NCI-H2081 (cell line): ENCODE data around the gene CHADL.

Experiments used
- DNase-seq, 2 experiments: peaks; one replicate each; lab custom pipeline; 2025; lab: John Stamatoyannopoulos, UW

The CHADL gene

DNA sequence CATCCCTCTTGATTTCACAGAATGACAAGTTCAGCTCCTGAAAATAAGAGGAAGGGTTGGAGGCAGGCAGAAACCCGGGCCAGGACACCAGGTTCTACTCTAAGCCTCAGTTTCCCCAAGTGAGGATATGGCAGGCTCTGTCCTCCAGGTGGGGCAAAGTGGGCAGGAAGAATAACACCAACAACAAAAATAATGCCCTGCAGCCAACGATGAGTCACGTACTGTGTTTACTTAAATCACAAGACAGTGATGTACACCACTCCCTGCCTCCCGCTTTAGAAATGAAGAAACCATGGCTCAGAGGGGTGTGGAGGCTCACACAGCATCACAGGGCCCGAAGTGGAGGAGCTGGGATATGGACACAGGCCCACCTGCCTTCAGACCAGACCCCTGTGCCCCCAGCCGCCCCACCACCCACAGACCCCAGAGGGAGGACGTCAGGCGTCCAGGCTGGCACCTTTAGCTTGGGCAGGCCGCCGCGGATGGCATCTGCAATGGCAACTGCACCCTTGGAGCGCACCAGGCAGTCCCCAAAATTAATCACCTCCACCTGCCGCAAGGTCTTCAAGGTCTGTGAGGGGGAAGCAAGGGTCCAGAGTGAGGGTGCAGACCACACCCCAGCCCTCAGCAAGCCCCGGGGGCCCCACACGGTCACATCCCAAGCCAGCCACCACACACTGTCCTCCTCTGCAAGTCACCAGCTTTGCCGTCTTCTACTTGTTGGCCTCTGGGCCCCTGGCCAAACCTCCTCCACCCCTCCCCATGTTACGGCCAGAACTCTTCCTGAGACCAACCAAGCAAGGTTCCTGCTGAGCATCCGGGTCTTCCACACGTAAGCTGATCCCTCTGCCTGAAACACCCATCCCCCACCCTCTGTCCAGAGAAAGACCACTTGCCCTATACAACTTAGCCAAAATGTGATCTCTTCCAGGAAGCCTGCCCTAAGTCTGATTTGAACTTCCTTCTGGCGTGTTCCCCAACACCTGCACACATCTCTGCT lies 15.8 kb upstream of the CHADL start:
- DNase-seq: no peak

DNA sequence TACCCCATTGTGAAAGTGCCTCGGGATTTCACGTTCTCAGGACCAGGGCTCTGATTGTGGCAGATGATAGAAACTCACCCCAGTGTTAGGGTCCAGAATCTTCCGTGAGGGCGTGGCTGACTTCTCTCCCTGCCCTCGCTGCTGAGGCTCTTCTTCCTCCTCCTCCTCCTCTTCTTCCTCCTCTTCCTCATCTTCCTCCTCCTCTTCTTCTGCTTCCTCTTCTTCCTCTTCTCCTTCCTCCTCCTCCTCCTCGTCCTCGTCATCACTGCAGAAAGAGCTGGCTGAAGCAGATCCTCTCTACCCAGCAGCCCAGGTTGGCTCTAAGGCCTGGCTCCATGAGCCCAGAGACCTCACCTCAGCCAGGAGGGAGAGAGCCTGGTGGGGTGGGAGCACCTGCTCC lies 13.5 kb upstream of the CHADL start:
- DNase-seq: no peak

DNA sequence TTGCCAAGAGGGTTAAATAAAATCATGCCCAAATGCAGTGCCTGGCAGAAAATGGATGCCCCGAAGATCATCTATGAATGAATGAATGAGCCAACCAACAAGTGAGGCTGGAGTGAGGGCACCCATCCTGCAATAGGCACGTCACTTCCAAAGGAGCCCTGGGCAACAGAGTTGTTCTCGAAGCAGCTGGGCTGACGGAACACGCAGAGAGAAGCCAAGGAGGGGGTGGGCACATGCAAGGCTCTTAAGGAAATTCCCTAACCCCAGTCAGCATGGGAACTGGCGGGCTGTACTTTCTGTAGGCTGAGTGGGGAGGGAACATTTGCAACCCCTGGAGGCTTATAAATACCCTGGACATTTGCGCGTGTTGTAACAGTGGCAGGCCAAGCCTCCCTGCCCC lies 11.6 kb upstream of the CHADL start:
- DNase-seq: no peak

DNA sequence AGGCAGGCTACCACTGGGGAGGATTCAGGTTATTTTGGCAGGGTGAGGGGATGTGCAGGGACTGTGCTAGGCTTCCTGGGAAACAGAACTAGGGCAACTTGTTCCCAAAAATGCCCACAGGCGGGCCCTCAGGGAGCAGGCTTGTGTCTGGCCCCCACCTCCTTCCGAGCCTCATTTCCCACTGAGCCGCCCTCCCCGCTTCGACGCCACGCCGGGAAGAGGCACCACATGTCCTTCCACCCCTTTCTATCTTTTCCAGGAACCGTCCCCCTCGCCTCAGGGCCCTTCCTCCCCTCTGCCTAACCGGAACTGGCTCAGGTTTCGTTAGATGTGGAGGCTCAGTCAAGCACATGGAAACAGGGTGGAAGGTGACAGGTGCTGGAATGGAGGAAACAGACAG lies 9.4 kb upstream of the CHADL start:
- DNase-seq: no peak

DNA sequence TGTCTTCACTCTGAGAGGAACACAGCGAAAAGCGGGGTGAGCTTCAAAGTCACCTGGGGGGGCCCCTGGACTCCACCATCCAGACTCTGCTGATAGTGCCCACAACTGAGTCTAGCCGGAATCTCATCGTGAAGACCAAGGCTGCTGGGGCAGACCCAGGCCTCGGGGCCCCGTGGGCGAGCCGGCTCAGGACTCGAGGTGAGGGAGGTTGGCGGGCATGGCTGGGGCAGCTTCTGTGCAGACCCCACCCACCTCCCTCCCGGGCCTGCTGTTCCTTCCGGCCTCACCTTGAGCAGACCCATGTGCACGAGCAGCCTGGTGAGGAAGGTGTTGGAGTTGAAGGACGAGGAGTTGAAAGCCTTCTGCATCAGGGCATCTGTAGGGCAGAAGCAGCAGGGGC lies 8.7 kb upstream of the CHADL start:
- DNase-seq: no peak

DNA sequence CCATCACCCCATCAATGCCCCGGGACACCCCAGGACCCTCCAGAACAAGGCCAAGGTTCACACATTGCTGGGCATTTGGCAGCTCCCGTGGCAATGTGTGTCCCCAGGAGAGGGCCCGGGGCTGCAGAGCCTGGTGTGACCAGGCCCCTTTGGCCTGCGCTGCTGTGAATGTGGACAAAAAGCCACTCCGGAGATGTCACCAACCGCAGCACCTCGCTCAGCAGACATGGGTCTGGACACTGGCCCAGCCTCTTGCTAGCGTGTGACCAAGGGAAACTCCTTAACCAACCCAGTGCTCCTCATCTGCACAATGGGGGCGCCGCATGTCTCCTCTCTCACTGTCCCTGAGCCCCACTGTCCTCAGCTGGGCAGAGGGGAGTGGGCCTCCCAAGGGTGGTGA lies 8.0 kb upstream of the CHADL start:
- no peak for DNase-seq

DNA sequence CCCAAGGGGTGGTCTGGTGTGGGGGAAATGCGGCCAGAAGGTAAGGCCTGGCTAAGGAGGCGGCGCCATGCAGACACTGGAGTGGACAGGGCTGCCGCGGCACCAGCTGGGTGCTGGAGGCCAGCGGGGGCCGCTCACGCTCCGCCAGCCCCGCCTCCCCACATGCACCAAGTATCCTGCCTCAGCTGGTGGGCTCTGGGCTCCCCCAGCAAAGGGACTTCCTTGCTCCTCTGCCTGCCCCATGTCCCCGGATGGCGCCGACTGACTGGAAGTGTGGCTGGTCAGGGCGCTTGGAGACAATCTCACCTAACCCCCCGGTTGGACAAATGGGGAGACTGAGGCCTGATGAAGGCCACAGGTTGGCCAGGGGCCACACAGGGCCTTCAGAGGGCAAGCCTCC lies 7.6 kb upstream of the CHADL start:
- DNase-seq: no peak

DNA sequence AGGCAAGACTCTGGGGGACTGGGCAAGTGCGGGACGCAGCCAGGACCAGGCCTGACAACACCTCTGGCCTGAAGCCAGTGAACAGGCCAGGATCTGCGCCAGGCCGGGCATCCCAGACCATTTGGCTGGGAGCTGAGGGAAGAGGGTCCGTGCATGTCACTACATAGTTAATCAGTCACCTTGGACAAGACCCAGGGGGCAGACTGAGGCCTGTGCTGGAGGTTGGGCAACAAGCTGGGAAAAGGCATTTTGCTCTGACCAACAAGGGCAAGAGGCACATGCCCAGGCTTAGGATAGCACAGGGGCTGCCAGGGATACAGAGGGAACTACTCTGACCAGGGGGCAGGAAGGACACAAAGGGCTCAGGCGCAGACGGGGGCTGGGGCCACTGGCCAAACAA lies 7.0 kb upstream of the CHADL start:
- DNase-seq: no peak

DNA sequence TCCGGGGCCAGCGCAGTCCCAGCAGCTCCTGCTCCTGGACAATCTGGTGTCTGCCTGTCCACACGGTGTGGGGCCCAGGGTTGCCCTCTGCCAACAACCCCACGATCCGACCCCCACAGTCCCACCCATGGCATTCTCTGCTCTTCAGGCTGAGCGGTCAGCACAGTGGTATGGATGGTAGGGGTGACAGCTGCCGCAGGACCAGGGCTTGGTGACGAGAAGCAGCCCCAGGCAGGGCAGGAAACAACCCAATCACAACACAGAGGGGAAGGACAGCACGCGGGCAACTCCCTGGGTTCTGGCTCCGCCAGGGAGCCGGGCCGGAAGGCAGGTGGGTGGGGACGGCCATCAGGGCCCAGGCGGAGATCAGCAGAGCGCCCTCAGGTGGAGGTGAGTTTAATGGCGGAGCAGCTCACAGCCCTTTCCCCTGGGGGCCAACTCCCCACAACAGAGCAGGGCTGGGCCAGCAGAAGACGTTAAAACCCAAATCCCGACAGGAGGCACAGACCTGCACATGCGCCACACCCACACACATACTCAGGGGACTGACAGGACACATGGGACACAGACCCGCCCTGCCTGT lies 5.3 kb upstream of the CHADL start:
- no peak for DNase-seq

DNA sequence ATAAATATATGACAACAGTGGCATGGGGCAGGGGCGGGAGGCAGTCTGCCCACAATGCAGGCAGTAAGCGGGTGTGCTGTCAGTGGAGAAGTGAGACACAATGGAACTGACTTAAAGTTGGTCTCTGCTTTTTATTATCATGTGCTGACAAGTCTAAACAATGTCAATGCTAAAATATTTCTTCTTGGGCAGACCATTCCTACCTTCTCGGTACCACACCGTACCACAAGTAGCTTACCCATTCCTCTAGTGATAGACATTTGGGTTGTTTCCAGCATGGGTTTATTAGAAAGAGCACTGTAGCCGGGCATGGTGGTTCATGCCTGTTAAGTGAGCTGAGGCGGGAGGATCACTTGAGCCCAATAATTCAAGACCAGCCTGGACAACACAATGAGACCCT lies 2.6 kb upstream of the CHADL start:
- DNase-seq: no peak

DNA sequence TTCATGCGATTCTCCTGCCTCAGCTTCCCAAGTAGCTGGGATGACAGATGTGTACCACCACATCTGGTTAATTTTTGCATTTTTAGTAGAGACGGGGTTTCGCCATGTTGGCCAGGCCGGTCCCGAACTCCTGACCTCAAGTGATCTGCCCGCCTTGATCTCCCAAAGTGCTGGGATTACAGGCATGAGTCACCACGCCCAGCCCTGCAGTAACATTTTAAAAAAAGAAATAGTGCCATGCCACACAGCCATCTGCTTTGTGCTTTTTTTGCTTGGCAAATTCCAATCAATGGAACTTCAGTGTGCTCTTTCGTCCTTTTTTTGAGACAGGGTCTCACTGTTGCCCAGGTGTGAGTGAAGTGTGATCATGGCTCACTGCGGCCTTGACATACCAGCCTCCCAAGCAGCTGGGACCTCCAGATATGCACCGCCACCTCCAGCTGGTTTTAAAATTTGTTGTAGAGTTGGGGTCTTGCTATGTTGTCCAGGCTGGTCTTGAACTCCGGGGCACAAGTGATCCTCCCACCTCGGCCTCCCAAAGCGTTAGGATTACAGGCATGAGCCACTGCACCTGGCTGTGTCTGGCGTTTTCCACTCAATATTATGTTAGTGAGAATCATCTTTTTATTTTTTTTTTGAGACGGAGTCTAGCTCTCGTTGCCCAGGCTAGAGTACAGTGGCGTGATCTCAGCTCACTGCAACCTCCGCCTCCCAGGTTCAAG lies 1.8 kb upstream of the CHADL start:
- DNase-seq: no peak

DNA sequence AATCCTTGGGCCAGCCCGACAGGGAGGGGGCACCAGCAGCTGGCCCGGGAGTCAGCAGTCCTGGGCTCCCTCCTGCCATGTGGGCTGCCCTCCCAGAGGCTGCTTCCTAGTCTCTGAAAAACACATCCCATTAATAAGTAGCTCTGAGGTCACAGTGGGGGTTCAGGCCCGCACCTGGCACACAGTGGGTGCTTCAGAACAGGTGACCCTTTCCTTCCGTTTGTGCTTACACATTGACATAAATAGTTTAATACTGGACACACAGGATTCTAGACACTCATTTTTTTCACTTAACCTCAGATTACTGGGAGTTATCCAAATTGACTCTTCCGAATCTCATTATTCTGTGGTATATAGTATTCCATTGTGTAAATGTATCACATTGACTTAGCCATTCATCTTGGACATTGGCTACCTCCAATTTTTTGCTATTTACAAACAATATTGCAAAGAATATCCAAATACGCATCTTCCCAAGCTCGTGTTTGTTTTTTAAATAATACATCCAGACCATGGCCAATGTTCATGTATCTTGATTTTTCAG lies 474 bp upstream of the CHADL start:
- no peak for DNase-seq

DNA sequence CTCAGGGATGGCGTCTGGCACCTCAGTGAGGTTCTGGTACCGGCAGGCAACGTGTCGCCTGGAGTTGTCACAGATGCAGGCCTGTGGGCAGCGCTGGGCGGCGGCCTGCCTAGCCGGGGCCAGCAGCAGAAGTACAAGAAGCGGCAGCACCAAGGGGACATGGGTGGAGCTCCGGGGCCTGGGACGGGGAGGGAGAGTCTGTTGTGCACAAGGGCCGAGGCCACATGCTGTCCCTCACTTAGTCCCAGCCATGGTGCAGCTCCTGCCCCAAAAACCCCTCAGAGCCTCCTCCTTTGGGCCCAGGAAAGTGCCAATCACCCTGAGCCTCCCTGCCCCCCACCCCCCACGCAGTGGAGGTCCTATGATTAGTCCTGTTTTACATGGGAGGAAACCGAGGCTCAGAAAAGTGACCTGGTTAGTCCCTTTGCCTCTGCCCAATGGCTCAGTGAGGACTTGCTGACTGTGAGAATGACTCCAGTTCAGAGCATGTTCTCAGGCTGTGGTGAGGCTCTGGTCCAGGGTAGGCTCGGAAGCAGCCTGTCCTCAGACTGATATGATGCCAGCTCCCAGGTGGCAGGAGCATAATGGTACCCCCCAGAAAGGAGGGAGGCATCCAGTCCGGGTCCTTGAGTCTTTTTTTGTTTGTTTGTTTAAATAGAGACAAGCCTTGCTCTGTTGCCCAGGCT lies 1.1 kb downstream of the CHADL start:
- DNase-seq: no peak

DNA sequence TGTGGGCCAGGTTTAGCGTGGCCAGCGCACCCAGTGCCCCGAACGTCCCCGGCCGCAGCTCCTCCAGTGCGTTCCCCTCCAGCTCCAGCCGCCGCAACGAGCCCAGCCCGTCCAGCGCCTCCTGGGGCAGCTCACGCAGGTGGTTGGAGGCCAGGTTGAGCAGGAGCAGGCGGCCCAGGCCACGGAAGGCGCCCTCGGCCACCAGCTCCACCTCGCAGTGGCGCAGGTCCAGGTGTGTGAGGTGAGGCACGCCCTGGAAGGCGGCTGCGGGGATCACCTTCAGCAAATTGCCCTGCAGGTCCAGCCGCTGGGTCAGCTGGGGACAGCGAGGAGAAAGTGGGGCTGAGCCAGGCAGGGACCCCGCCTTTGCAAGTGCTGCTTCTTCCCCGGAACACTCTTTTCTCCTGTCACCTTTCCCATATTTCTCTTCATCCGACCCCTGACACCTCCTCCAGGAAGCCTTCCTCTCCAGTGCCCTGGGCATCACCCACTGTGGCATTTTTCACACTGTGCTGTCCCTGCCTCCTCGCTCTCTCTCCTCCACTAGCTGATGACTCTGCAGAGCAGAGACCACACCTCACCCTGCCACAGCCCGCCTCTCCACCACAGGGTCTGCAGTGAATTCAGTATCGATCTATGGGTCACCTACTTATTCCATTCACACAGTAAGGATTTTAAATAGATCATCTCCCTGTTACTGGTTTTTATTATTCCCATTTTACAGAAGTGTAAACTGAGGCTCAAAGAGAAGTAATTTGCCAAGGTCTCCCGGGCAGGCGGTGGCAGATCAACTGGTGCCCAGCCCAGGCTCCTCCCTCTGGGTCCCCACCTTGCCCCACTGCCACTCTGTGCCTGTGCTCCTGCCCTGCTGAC lies 1.9 kb downstream of the CHADL start:
- DNase-seq: no peak

DNA sequence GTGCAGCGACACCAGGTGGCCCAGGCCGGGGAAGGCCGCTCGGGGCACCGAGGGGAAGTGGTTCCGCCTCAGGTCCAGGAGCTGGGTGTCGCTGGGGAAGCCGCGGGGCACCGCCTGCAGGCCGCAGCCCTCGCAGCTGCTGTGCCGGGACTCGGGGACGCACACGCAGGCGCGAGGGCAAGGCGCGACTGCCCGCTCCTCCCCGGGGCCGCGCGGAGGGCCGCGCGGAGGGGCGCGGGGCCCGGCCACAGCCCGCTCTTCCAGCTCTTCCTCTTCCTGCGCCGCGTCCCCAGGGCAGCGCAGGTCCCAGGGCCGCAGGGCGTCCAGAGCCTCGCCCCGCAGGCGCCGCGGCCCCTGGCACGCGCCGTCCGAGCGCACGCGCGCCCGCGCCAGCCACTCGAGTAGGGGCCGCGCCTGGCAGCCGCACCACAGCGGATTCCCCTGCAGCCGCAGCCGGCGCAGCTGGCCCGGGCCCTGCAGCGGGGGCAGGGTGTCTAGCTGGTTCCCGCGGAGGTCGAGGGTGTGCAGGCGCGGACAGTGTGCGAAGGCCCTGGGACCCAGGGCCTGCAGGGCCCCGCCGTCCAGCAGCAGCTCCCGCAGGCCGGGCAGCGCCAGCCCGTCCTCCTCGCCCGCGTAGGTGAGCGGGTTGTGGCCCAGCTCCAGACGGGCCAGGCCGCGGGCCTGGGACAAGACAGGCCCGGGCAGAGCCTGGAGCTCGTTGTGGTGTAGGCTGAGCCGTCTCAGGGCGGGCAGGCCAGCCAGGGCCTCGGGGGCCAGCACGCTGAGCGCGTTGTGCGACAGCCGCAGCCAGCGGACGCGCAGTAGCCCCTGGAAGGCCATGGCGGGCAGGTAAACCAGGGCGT lies 2.8 kb downstream of the CHADL start:
- peak; percentile 41 to 69 for DNase-seq

DNA sequence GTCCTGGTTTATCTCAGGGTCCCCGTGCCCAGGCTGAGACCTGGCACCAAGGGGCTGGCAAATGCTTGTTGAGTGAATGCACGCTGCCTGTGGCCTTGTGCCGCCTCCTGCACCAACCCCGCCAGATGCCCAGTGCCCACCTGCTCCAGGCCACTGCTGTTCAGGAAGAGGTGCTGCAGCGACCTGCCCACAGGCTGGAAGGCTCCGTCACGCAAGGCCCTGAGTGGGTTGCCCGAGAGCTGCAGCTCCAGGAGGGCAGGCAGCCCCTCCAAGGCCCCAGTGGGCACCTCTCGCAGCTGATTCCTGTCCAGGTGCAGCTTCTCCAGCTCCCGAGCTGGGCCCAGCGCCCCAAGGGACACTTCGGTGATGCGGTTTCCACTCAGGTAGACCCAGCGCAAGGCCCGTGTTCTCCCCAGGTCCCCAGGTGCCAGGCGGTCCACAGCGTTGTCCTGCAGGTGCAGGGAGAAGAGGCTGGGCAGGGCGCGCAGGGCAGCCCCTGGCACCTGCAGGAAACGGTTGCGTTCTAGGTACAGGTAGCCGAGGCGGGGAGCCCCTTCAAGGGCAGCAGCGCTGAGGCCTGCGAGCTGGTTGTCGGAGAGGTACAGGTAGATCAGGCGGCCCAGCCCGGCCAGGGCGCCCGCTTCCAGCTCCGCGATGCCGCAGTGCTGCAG lies 3.6 kb downstream of the CHADL start:
- DNase-seq: no peak

DNA sequence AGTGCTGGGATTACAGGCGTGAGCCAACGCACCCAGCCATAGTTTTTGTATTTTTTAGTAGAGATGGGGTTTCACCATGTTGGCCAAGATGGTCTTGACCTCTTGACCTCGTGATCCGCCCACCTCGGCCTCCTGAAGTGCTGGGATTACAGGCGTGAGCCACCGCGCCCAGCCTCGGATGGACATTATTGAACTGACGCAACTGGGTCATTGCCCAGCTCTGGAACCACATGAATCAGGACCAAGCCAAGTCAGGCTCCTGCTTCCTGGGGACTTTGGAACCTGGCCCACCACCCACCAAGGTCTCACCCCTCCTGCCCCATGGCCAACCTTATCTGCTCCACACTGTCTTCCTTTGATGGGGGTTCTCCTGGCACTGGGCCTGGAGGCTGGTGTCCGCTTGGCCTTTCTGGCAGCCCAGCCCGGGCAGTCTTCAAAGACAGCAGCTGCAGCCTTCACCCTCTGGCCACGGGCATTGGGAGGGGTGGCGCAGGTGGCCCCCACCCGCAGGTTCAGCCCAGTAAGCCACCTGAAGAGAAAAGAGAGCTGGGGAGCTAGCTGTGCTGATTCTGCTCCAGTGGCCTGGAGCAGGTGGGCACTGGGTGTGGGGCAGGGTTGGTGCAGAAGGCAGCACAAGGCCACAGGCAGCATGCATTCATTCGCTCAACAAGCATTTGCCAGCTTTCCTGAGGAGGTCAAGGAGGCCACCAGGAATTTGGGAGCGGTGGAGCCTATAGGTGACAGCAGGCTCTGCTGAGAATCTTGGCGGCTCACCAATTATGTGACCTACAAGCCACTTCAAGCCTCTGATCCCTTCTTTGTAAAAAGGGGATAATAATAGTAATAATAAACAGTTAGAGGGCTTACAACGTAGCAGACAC lies 5.7 kb downstream of the CHADL start:
- DNase-seq: no peak

DNA sequence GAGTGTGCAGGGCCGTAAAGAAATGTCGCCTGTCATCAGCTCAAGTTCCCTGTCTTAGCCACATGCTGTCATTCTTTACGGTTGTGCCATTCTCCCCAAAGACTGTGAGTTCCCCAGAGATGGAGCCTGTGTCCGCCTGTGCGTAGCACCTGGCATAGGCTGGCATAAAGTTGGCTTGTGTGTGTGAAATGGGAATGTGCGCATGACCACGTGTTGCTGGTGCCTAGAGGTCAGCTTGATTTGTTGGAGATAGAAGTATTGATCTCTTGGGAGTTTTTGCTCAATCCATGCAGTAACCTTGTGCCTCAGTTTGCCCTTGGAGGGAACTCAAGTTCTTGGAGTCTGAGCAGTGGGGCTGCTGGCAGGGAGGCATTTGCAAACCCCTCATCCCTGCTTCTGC lies 9.4 kb downstream of the CHADL start:
- no peak for DNase-seq

DNA sequence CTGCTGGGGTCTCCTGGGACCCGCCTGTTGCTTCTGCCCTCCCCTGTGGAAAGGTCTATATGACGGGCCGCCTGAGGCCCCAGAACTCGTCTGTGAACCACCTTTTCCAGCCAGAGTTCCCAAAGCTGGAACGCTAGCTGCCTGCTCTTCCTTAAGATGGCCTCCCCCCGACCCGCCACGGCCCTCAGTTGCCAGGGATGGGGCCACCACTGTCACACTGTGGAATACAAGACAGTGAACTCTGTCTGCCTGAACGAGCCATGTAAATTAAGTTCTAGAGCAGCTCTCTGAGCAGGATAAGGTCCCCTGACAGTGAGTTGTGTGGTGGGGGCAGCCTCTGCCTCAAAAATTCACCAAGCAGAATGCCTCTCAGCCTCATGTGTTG lies 10.3 kb downstream of the CHADL start:
- no peak for DNase-seq
